NCI-H128 (cell line): Measurements from ENCODE around the gene RABL3.
"Not testable (repeated sequence)": the region's sequence is repeated elsewhere in the genome, so short reads cannot be mapped to it uniquely, and the experiment has no call there.

Source experiments
- DNase-seq: peaks from one replicate; lab custom pipeline; 2025; ENCODE audit not compliant: unreplicated experiment; lab: John Stamatoyannopoulos, UW

RABL3 gene

DNA sequence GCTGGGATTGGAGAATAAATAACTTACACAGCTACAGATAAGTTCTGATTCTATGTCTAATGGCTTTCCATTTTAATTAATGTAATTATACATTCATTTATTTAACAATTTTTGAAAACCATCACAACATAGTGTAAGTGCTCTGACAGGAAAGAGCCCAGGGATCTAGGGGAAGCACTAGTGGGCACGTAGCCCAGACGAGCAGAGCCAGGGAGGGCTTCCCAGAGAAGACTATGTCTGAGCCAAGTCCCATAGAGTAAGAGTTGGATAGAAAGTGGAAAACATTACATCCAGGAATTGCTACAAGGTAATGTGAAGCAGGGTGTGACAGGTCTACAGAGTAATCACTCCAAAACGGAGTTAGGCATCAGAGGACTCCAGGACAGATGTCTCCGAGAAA is 57.4 kb downstream of the RABL3 start:
- DNase-seq: no peak

DNA sequence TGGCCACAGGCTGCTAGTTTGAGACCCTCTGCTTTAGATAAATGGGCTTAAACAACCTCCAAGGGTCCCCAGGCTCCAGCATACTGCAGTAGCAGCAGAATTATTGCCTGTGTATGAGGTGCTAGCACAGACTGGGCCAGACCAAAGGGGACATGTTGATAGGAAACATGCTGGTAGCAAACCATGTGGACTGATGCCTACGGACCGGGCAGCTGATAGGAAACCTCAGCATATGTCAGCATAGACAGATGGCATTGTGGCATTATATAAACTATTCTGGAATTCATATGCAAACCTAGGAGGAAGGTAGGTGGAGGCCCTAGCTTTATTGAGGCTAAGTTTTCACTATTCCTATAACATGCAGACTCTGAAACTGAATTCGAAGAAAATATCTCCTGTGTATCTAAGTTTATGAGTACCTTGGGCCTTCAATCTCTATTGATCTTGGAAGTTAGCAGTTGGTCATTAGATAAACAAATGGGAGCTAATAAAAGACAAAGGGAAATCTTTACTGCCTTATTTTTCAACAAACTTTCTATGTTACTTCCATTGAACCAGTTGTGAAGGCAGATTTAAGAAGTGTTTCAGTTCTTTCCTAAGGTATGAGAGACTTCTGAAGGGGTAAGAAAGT is 58.5 kb downstream of the RABL3 start:
- DNase-seq: no peak

DNA sequence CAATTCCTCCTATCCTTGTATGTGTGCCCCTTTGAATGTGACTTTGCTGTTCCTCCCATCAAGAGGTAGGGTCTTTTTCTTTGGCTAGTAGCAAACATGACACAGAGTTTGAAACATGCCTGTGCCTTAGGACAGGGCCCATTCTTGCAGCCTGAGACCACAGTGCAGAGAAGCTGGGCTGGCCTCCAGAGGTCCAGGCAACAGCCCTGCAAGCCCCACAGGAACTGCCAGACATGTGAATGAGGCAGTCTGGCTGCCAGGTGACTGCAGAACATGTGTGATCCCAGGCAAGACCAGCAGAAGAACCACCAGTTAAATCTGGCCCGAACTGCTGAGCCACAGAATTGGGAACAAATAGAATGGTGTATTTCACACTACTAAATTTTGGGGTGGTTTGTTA is 59.1 kb downstream of the RABL3 start:
- no peak for DNase-seq

DNA sequence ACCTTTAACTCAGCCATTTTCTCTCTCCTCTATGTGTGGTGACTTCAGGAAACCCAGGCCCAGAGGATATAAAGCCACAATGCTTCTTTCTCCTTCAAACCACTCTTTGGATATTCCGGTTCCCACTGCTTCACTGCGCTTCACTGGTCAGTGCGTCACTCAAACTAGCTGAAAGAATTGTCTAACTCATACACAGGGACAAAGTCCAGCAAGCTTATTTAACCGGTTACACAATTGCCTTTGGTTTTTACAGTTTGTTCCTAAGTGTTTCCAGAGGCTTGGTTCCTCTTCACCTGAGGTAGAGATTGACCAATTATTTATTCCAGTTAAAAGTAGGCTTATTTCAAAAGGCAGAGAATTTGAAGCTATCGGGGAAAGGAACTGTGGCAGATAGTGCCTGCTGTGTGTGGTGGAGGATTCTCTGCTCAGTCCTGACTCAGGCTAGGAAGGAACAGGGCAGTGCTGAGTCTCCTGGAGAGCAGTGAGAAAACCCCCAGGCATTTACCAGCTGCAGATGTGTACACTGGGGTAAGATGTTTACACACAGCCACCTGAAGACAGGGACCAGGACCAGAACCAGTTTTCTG is 60.1 kb downstream of the RABL3 start, which contains the start of gene HGD:
TSS of gene HGD (minus strand) at position 145 of the 587 bp plus-strand sequence. CDS start at position 17, 128 bp downstream.
- DNase-seq: no peak

DNA sequence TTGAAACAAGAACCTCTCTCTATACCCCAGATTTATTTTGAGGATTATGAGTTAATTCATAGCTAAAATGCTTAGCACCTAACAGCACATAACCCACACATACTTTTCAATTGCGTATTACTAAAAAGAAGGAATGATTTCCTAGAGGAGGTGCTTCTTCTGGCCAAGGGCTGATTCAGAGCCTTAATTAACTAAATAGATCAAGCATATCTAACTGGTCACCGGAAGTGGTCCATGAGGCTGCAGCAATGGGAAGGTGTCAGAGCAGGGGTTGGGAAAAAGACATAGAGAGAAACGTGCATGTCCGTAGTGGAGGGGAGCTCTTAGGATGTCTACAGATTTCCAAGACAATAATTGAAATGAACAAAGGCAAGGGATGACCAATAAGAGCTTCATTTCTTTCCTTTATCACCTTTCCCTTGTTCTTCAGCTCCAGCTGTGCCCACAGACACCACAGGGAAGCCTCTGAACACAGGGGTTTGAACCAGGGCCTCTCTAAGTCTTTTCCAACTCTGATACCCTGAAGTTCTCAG is 60.7 kb downstream of the RABL3 start:
- no peak for DNase-seq

DNA sequence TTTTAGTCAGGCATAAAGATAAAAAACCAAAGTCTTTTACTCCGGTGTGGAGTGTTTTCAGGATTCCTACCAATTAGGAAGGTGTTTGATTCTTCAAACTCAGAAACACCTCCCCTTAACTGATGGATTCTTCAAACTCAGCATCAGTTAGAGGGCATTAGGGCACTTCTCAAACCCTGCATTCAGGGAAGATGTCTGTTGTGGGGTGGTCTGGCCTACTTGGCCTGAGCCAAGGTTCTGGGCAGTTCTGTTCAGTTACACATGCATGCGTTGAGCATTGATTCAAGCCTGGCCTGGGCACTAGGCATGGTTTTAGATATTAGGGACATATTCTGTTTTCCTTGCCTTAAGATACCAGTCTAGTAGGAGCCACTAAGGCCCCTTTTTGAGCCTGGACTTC is 61.3 kb downstream of the RABL3 start:
- no peak for DNase-seq

DNA sequence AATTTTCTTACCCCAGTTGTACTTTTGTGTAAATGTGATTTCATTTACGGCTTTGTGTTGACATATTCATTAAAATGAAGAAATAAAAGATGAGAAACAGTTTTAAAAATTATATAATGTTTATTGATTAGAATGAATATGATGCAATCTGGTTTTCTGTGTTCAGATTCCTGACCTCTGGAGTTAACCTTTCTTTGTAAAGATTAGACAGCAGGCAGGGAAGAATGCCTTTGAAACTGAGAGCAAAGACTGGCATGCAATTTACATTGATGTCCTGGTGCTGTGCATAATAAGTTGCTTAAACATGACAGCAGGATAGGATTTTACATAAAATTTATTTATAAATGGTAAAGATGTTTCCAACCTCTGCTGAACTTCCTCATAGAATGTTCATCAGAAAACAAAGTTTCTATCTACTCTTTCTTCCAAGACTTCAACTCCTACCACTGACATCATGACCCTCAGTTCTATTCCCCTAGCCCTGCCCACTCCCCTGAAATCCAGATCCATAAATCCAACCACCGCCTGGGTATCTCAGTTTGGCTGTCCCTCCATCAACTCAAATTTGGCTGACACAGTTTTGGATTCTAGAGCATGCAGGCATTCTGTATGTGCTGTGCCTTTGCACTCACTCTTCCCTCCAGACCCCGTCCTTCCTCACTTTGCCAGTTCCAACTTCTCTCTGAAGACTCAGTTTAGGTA is 62.0 kb downstream of the RABL3 start:
- DNase-seq: no peak

DNA sequence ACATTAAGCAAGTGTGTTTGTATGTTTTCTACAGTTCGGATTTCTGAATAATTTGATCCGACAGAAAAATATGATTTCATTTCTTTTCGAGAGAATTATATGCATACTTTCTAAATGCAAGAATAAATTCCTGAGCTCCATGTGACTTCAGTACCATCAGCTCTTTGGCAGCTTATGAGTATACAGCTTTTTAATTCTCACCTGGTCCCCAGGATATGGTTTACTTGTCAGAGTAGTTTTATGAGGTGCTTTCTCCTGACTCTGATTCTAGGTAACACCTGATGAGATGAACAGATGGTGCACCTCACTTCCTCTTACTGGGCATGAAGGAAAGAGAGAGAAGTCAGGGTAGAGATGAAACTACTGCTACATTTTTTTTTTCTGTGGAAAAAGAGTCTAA is 63.3 kb downstream of the RABL3 start:
- DNase-seq: no peak

DNA sequence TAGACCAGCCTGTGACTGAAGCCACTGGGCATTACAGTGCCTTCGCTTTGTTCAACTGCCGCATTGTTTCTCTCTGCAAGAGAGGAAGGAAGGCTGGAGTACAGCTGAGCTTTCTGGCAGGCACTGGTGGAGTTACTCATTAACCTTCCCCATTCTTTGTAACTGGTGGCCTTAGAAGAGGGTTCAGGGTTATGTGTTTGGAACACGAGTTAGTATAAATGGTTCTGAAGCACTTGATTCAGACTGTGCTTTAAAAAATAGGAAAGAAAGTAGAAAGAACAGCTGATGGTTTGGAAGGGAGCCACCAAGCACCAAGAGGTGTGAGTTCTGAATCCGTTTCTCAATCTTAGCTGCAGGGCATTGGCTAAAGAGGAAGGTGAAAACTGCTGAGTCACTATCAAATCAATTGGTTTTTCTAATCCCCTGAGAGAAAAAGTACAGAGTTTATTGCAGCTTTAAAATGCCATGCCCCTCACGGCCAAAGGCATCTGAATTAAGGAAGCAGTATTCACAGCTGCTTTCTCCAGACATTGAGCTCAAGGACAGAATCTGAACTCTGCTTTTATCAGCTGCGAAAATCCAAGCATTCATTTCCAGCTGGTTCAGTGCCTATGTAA is 63.9 kb downstream of the RABL3 start:
- no peak for DNase-seq

DNA sequence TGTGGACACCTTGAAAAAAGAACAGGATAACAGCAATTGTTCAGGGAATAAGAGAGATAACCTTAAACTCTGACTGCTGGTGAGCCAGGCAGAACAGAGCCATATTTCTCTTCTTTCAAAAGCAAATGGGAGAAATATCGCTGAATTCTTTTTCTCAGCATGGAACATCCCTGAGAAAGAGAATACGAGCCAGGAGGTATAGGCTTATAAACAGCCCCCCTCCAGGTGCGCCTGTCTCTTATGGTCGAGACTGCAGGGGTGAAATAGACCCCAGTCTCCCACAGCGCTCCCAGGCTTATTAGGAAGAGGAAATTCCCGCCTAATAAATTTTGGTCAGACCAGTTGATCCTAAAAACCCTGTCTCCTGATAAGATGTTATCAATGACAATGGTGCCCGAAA is 65.1 kb downstream of the RABL3 start:
- DNase-seq: not testable (repeated sequence)

DNA sequence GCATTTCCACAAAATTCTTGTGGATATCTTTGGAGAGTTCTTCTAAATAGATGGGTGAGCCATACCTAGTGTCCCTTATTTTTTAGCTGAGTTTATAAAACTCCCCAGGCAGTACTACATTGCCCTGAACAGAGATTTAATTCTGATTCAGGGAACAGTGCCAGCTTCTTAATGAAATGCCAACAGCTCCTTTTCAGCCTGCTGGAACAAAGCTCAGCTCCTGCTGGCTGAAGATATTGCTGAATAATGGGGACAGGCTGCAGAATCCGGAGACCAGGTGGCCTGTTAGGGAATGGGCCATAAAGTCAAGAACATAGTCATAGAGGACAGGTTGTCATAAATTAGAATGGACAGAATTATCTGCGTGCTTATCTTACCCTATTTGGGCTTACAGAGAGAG is 69.2 kb downstream of the RABL3 start:
- DNase-seq: no peak

DNA sequence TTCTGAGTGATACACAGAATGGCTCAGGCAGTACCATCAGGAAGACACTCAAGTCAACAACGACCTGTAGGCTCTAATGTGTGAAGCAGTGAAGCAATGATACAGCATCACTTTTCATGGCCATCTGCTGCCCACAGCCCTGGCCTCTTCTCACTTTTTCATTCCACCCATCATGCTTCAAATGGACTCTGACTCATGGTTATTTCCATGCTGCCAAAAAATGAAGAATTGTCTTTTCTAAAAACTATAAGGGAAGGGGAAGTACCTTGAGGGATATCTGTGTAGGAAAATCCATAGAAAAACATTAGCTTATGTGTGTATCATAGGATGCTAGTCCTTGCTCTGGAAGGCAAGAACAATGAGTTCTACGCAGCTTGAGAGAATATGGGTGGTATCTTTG is 71.7 kb downstream of the RABL3 start:
- no peak for DNase-seq

DNA sequence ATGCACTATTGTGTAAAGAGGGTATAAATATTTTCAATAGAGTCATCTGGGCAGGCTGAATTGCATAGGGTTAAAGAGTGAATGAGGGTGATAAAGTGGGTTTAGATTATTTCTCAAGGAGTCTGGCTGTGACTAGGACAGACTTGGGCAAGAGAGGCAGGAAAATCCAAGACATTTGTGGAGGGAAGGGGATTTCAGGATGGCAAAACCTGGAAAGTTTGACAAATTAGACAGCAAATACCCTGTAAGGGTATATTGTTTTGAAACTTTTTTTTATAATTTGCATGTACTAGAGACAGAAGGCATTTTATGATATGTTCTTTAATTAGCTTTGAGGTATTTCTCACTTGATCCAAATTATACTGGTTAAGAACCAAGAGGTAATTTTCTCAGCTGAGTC is 77.4 kb downstream of the RABL3 start:
- no peak for DNase-seq

DNA sequence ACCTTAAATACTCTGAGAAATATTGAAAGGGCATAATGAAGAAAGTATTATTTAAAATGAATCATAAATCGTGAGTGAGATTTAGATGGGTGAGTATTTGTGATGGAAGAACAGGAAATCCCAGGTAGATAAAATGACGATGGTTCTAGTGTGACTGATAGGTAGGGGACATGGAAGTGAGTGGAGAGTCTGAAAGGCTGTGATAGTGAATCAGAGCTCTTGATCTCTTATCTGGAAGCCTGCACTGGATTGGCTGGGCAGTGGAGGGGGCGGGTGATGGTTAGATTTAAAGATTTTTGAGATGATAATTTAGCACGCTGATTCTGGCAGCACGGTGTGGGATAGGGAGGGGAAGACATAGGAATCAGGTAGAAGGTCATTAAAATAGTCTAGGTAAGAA is 80.4 kb downstream of the RABL3 start:
- DNase-seq: no peak

DNA sequence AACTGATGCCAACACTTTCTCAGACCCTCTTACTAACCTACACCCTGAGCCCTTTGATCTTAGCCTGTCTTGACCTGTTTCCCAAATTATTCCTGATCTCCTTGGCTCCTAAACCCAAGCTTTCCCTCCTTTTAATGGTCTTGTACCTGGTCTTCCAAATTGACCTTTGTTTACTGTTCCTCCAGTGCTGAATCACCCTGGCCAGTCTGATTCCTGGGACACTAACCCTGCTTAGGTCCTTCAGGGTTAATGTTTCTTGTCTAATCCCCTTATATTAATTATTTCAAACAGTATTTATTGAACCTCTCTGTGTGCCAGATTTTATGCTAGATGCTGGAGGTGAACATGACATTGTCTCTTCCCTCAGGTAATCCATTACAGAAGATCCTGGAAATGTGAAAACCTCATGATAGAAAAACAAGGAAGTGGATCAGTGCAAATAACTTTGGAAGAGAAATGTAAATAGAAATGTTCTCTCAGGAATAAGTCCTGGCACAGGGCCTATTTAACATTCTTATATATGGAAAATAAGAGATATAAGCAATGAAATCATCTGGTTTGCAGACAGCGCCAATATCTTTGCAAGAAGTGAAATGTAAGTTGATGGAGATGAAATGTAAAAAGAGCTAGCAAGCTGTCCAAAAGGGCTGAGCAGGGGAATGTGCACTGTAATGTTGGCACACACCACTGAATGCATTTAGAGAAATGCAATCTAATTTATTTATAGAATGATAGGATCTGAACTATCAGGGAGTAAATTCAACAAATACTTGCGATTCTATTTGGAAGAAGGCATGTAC is 81.0 kb downstream of the RABL3 start:
- DNase-seq: no peak

DNA sequence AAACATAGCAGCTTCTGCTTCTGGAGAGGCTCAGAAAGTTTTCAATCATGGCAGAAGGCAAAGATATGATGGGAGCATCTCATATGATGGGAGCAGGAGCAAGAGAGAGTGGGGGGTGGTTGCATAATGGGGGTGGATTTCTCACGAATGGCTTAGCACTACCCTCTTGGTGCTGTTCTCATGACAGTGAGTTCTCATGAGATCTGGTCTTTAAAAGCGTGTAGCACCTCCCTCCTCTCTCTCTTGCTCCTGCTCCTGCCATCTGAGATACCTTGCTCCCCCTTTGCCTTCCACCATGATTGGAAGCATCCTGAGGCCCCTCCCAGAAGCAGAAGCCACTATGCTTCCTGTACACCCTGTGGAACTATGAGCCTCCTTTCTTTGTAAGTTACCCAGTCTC is 82.5 kb downstream of the RABL3 start:
- DNase-seq: no peak

DNA sequence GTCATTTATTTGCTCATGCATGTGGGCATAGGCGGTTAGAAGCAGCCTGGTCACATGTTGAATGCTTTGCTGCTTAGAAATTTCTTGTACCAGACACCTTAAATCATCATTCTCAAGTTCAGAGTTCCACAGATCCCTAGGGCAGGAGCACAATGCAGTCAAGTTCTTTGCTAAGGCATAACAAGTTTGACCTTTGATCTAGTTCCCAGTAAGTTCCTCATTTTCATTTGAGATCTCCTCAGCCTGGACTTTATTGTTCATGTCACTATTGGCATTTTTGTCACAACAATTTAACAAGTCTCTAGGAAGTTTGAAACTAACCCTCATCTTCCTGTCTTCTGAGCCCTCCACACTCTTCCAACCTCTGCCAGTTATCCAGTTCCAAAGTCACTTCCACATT is 83.0 kb downstream of the RABL3 start:
- DNase-seq: no peak

DNA sequence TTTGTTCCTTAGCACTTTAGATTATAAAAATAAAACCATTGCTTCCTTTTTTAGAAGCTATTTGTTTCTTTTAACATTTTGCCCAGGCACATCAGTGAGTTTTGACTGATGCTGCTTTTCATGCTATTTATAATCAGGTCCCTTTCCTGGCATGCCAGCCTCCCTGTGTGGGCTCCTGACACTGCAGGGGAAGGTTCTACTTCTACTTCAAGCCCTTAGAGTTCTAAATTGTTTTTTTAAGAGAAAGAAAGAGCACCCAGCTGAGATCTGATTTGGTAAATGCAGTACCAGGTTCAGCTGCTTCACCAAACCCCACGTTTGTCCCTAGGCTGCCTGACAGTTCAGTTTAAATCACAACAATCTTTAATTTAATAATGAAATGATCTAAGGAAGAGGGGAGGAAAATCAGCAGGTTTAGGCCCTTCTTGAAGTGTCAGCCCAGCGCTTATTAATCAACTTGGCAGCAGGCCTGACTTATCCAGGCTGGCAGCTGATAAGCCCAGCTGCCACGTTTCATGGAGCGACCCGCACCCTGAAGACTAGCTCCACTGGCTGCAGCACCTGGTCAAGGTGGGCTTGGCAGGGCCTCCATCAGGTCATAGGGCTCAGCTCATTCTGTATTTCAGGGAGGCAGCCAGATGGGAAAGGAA is 89.3 kb downstream of the RABL3 start:
- no peak for DNase-seq

DNA sequence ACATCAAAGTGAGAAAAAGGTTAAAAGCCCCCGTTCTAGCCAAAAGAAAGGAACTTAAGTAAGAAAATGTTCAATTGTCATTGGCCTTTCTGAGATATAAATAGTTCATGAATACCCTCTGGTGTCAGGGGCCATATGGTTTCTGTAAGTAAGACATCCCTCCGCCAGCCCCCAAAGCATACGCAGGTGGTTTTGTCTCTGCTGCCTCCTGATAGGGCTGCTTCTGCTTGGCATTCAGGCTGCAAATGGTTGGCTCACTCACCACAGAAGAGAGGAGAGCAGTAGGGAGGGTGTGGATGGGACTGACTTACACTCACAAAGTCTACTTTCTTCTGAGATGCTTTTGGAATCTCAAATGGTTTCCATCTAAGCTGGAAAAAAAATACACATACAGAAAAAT is 90.0 kb downstream of the RABL3 start:
- DNase-seq: no peak

DNA sequence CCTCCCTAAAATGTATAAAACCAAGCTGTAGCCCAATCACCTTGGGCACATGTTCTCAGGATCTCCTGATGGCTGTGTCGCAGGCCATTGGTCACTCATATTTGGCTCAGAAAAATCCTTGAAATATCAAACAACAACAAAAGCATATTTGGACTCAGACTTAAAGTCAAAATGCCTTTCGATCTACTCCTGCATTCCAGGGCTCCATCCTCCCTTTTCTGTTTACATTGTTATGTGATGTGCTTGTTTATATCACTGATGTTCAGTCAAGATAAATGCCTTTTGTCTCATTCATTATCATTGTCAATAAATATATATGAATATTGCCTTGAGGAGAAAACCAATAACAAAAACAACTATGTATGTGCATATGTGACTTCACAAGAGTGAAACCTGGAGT is 92.0 kb downstream of the RABL3 start:
- DNase-seq: no peak

DNA sequence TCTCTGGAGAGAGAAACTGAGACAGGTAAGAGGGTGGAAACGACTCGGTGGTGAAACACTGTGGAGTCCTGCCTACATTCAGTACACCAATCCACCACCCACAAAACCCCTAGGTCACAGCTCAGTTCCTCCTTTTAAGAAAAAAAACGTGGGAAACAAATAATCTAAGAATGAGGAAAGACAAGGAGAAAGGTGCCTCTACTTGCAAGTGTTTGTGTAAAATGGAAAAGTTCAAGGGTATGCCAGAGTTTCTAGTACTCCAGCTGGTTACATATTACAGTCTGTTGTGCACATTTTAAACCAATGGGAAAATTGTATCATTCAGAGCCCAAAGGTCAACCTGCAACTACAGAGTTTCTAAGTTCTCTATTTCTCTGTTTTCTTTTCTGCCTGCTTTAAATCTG is 92.5 kb downstream of the RABL3 start:
- no peak for DNase-seq
